Neural cell (in vitro differentiated cells): ENCODE measurements around the gene PTP4A2. TPM values are rescaled to one million over a fixed set of nuclear protein-coding genes. Genes with fewer than 3 reads are reported as not detected.

Experiments
- H2AFZ ChIP-seq: fragments of 200-600, 300-800 bp; sonication (generic), shearing (Covaris generic); 2 replicates; pipeline ENCODE4 v1.6.0; 2014; ENCODE audit warnings: low read depth, mild to moderate bottlenecking, antibody characterized with exemption, low read length, moderate library complexity
- H3F3A ChIP-seq: fragments of 200-600 bp; shearing (Covaris generic); 2 replicates; pipeline ENCODE4 v1.6.1; 2016; ENCODE audit warnings: mild to moderate bottlenecking, moderate library complexity, mixed read lengths, antibody characterized with exemption, low read length; ENCODE audit not compliant: insufficient read depth, poor library complexity, severe bottlenecking
- H3K27ac ChIP-seq: fragments of 200-600, 300-800 bp; sonication (generic), shearing (Covaris generic); 2 replicates; pipeline ENCODE4 v1.5.1; 2014; ENCODE audit warnings: mild to moderate bottlenecking, low read length, moderate library complexity
- H3K27me3 ChIP-seq: fragments of 300-800, 200-600 bp; sonication (generic), shearing (Covaris generic); 2 replicates; pipeline ENCODE4 v1.6.0; 2014; ENCODE audit warnings: mild to moderate bottlenecking, low read depth, low read length, moderate library complexity; ENCODE audit not compliant: insufficient read depth
- H3K36me3 ChIP-seq: fragments of 300-800, 200-600 bp; sonication (generic), shearing (Covaris generic); 2 replicates; pipeline ENCODE4 v1.5.1; 2014; ENCODE audit warnings: mild to moderate bottlenecking, antibody characterized with exemption, low read length, moderate library complexity; ENCODE audit not compliant: insufficient read depth
- H3K4me2 ChIP-seq: fragments of 300-800, 200-600 bp; sonication (generic), shearing (Covaris generic); 2 replicates; pipeline ENCODE4 v1.6.0; 2014; ENCODE audit warnings: mild to moderate bottlenecking, low read length
- H3K4me3 ChIP-seq: fragments of 300-800, 200-600 bp; sonication (generic), shearing (Covaris generic); 2 replicates; pipeline ENCODE4 v1.5.1; 2014; ENCODE audit warnings: mild to moderate bottlenecking, low read length, moderate library complexity
- H3K79me2 ChIP-seq: fragments of 200-600 bp; shearing (Covaris generic); replicated peaks from 2 replicates; pipeline ENCODE4 v1.6.0; 2014; ENCODE audit warnings: mild to moderate bottlenecking, low read length, moderate library complexity; ENCODE audit not compliant: insufficient read depth
- H3K9ac ChIP-seq: fragments of 300-800, 200-600 bp; sonication (generic), shearing (Covaris generic); 2 replicates; pipeline ENCODE4 v1.6.1; 2016; ENCODE audit warnings: mild to moderate bottlenecking, low read length, mixed read lengths
- H3K9me2 ChIP-seq: fragments of 200-600 bp; shearing (Covaris generic); 2 replicates; pipeline ENCODE4 v1.6.1; 2016; ENCODE audit warnings: mild to moderate bottlenecking, low read length, mixed read lengths; ENCODE audit not compliant: insufficient read depth
- H3K9me3 ChIP-seq: fragments of 200-600, 300-800 bp; sonication (generic), shearing (Covaris generic); 2 replicates; pipeline ENCODE4 v1.6.1; 2016; ENCODE audit warnings: mild to moderate bottlenecking, mixed run types, low read length, moderate library complexity, mixed read lengths
- H4K20me1 ChIP-seq: fragments of 200-600 bp; shearing (Covaris generic); 2 replicates; pipeline ENCODE4 v1.6.1; 2016; ENCODE audit warnings: mild to moderate bottlenecking, mixed run types; ENCODE audit not compliant: insufficient read depth
- EP300 ChIP-seq: fragments of 450-650 bp; conservative IDR thresholded peaks from 2 replicates; pipeline ENCODE4 v1.6.1; 2014; ENCODE audit warnings: antibody characterized with exemption, mild to moderate bottlenecking, moderate library complexity; ENCODE audit not compliant: poor library complexity, severe bottlenecking
- EZH2 ChIP-seq: fragments of 200-600, 300-800 bp; shearing (Covaris generic), sonication (generic); IDR thresholded peaks from 2 replicates; pipeline ENCODE4 v1.6.1; 2014; ENCODE audit warnings: antibody characterized with exemption, low read length, borderline replicate concordance, mild to moderate bottlenecking; ENCODE audit not compliant: insufficient read depth, poor library complexity, severe bottlenecking
- MXI1 ChIP-seq: fragments of 450-650 bp; conservative IDR thresholded peaks from 2 replicates; pipeline ENCODE4 v1.6.1; 2014; ENCODE audit warnings: antibody characterized with exemption, mild to moderate bottlenecking; ENCODE audit not compliant: poor library complexity, severe bottlenecking
- POLR2AphosphoS5 ChIP-seq: IDR thresholded peaks from 2 replicates; pipeline ENCODE4 v1.6.1; 2012
- RAD21 ChIP-seq: fragments of 450-650 bp; conservative IDR thresholded peaks from 2 replicates; pipeline ENCODE4 v1.6.1; 2014; ENCODE audit warnings: antibody characterized with exemption, mild to moderate bottlenecking, moderate library complexity
- SMC3 ChIP-seq: fragments of 450-650 bp; conservative IDR thresholded peaks from 2 replicates; pipeline ENCODE4 v1.6.1; 2014; ENCODE audit warnings: antibody characterized with exemption, mild to moderate bottlenecking, moderate library complexity; ENCODE audit not compliant: poor library complexity
- TAF1 ChIP-seq: IDR thresholded peaks from 2 replicates; pipeline ENCODE4 v1.6.1; 2012; ENCODE audit warnings: low read depth
- polyA plus RNA-seq: library from polyadenylated mRNA; depleted of rRNA; stranded (reverse); fragments of >200 nt; gene quantifications from 2 replicates; pipeline ENCODE4 v1.2.3, GENCODE V29; 2014
- TF ChIP-seq, protein P1 (sequence below): IDR thresholded peaks from 2 replicates; pipeline ENCODE4 v1.6.1; 2012; ENCODE audit warnings: borderline replicate concordance
- TF ChIP-seq, protein P2 (sequence below): fragments of 450-650 bp; IDR thresholded peaks from 2 replicates; pipeline ENCODE4 v1.5.1; 2014; ENCODE audit warnings: antibody characterized with exemption, mild to moderate bottlenecking, moderate library complexity; ENCODE audit not compliant: poor library complexity, severe bottlenecking

PTP4A2 gene
- polyA plus RNA-seq, 1 donor from 2014 or later: 250 TPM

DNA sequence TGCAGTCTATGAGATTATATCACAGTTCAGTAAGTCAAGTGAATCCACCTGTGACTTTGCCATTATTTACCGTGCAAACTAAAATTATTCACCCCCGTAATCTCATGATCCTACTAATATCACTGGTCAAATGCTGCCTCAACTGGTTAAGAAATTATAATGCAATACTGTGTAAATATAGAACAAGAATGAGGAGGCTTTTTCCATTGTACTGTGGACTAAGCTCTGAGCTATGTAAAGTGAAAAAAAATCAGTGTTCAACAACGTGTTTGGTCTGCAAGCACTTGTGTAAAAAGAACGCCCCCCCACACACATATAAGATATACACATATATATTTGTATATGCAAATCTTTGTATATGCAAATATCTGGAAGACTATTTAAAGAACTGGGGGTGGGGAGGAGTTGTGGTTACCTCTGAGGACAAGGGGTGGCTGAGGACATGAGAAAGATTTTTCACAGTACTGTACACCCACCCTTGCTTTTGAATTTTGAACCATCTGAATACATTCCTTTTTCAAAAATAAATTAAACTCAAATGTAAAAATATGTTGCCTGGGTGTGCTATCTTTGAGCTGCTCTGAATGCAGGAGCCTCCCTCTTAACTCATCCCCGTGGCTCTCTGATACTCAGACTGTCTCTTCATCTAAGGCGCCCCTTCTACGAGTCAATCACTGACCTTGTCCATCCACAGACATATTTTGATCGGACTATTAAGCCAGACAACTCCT lies 57.0 kb downstream of the PTP4A2 start:
- H2AFZ ChIP-seq: no peak overlapping the region

DNA sequence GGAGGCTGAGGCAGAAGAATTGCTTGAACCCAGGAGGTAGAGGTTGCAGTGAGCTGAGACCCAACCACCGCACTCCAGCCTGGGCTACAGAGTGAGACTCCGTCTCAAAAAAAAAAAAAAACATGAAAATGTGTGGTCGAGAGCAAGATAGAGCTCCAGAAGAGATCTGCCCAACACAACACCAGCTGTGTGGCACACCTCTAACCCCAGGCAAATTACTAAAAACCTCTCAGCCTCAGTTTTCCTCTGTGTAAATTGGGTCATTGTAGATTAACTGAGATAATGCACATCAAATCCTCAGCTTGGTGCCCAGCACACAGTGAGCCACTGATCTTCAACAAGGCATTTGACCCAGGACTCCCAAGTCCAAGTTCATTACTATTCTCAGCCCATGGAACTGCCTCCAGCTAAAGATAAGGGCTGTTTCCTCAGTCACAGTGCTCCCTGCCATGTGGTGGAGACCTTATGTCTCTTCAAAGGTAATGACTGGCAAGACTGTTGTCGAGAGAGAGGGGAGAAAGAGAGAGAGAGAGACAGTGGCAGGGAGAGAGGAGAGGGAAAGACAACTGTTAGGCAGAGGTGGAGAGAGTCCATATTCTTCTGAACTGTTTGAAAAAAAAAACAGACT lies 58.1 kb downstream of the PTP4A2 start:
- Histone ChIP-seq H3K9me2 (no peaks in the 10 kb centered on the region), H3K27me3 (no peaks in the 10 kb centered on the region), H3K36me3 (no peaks in the 10 kb centered on the region)

More for the DNA sequence above, 57.0 kb downstream of the PTP4A2 start:
- Histone ChIP-seq H3K27ac (no peak overlapping the region), H3K27me3 (no peaks in the 10 kb centered on the region), H3K9me2 (no peaks in the 10 kb centered on the region), H3K4me2 (no peak overlapping the region), H3K79me2 (no peaks in the 10 kb centered on the region), H3F3A (no peaks in the 10 kb centered on the region), H3K4me3 (no peak overlapping the region), H4K20me1 (no peaks in the 10 kb centered on the region), H3K36me3 (no peaks in the 10 kb centered on the region), H3K9ac (no peak overlapping the region), H3K9me3 (no peaks in the 10 kb centered on the region)
- TF ChIP-seq, protein P1, sequence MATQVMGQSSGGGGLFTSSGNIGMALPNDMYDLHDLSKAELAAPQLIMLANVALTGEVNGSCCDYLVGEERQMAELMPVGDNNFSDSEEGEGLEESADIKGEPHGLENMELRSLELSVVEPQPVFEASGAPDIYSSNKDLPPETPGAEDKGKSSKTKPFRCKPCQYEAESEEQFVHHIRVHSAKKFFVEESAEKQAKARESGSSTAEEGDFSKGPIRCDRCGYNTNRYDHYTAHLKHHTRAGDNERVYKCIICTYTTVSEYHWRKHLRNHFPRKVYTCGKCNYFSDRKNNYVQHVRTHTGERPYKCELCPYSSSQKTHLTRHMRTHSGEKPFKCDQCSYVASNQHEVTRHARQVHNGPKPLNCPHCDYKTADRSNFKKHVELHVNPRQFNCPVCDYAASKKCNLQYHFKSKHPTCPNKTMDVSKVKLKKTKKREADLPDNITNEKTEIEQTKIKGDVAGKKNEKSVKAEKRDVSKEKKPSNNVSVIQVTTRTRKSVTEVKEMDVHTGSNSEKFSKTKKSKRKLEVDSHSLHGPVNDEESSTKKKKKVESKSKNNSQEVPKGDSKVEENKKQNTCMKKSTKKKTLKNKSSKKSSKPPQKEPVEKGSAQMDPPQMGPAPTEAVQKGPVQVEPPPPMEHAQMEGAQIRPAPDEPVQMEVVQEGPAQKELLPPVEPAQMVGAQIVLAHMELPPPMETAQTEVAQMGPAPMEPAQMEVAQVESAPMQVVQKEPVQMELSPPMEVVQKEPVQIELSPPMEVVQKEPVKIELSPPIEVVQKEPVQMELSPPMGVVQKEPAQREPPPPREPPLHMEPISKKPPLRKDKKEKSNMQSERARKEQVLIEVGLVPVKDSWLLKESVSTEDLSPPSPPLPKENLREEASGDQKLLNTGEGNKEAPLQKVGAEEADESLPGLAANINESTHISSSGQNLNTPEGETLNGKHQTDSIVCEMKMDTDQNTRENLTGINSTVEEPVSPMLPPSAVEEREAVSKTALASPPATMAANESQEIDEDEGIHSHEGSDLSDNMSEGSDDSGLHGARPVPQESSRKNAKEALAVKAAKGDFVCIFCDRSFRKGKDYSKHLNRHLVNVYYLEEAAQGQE: no peak
- no peak for TF ChIP-seq EP300
- no peak for TF ChIP-seq SMC3
- no peak for TF ChIP-seq MXI1

More for the DNA sequence above, 58.1 kb downstream of the PTP4A2 start:
- no peak overlapping the region for H3K4me3 ChIP-seq
- H3K9ac ChIP-seq: no peak overlapping the region
- no peak overlapping the region for H2AFZ ChIP-seq
- no peak overlapping the region for H3K4me2 ChIP-seq
- H4K20me1 ChIP-seq: no peaks in the 10 kb centered on the region
- no peak overlapping the region for H3K27ac ChIP-seq
- H3K79me2 ChIP-seq: no peaks in the 10 kb centered on the region
- no peak for TF ChIP-seq MXI1
- no peak for TF ChIP-seq SMC3
- TF ChIP-seq, protein P1: no peak
- no peak for TF ChIP-seq RAD21
- TF ChIP-seq TAF1: no peak
- TF ChIP-seq EZH2: no peak
- TF ChIP-seq, protein P2, sequence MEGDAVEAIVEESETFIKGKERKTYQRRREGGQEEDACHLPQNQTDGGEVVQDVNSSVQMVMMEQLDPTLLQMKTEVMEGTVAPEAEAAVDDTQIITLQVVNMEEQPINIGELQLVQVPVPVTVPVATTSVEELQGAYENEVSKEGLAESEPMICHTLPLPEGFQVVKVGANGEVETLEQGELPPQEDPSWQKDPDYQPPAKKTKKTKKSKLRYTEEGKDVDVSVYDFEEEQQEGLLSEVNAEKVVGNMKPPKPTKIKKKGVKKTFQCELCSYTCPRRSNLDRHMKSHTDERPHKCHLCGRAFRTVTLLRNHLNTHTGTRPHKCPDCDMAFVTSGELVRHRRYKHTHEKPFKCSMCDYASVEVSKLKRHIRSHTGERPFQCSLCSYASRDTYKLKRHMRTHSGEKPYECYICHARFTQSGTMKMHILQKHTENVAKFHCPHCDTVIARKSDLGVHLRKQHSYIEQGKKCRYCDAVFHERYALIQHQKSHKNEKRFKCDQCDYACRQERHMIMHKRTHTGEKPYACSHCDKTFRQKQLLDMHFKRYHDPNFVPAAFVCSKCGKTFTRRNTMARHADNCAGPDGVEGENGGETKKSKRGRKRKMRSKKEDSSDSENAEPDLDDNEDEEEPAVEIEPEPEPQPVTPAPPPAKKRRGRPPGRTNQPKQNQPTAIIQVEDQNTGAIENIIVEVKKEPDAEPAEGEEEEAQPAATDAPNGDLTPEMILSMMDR: no peak
- TF ChIP-seq EP300: no peak
- TF ChIP-seq POLR2AphosphoS5: no peak
- no peaks in the 10 kb centered on the region for H3K9me3 ChIP-seq
- H3F3A ChIP-seq: no peaks in the 10 kb centered on the region
